Measurements from ENCODE around the gene SLC25A25.
"Not testable (repeated sequence)": the region's sequence is repeated elsewhere in the genome, so short reads cannot be mapped to it uniquely, and the experiment has no call there.

DNA sequence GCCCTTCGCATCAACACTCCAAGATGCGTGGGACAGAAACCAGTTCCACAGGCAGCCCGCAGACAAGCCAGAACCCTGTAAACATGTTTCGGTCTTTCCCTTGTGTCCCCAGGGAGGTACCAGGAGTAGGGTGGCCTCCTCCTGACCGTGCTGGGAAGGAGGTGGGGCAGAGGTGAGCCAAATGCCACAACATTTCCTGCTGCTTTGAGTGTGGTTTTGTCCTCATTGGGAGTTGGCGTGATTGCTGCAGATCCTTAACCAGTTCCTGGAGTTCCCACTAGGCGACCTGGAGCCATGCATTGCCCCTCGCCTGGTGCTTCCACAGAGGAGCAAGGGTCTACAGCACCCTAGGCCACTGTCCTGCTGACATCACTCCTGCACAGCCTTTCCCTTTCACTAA, 67.5 kb downstream of the SLC25A25 start:
- TF ChIP-seq CTCF, POLR2A (IDR thresholded peaks at IDR 0.05): not testable (repeated sequence)

All from esophagus squamous epithelium (tissue), 4 donors.